GM19468 (cell line): ENCODE results near the gene GPR108.

Experiments
- ATAC-seq: cut with Tn5 transposase; IDR thresholded peaks from one replicate; pipeline ENCODE4 v1.9.1; 2021; ENCODE audit warnings: mild to moderate bottlenecking, moderate library complexity, moderate number of reproducible peaks; ENCODE audit not compliant: unreplicated experiment; ENCODE audit errors: extremely low read depth

GPR108 gene

GRCh38 chr19:6685962-6686627 is 51.3 kb downstream of the GPR108 start:
- no peak for ATAC-seq

- no peak for ATAC-seq
These were observed 51.9 kb downstream of the GPR108 start for GRCh38 chr19:6685482-6685881.

- ATAC-seq: no peak
These were observed 53.4 kb downstream of the GPR108 start for GRCh38 chr19:6683971-6684370.

- no peak for ATAC-seq
These were observed 54.7 kb downstream of the GPR108 start for GRCh38 chr19:6682607-6683128.

GRCh38 chr19:6680141-6680540 is 57.2 kb downstream of the GPR108 start:
- ATAC-seq: no peak
